Measurements from ENCODE around the gene OCA2.

DNA sequence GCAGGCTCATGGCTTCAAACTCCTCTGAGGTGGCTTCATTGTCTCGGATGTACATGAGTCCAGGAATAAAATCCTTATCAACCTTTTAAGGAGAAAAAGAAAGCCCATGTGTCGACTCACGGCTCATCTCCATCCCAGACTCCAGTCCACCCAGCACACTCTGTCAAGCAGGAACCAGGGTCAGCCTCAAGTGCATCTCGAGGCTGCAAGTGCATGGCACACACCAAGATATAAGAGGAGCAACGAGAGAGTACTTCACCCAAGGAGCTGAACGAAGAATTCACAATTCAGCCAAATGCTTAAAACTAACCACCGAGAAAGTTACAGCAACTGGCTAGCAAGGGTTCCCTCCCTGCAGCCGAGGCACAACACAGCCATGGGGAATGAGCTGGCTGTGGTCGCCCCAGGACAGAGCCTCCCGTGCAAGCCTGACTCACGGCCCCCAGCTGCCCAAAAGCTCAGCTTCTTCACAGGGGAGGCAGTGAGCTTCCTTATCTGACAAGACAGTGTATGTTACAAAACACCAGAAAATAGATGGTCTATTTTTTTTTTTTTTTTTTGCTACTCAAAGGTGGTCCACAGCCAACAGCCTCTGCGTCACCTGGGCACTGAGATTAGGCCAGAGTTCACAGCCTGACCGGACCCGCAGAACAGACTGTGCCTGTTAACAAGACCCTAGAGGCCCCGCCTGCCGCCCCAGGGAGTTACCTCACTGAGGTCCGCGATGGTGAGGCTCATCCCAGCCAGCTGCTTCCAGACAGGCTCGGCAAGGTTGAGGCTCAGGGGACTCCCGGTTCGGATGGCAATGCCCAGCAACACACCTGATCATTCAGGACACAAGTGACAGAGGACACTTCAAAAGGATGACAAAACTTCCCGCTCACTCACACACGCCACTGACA lies 15.9 kb upstream of the OCA2 start:
- TF ChIP-seq POLR2A (IDR thresholded peaks at IDR 0.05; ENCODE audit: extremely low read depth, insufficient read length) (no peak), CTCF (IDR thresholded peaks at IDR 0.05; ENCODE audit: low read depth, low read length) (no peak), MAX (IDR thresholded peaks at IDR 0.05; ENCODE audit: low read depth, low read length) (no peak), MYC (IDR thresholded peaks at IDR 0.05; ENCODE audit: low read depth, low read length) (no peak)

Data from NB4 (cell line).